Activated CD4-positive, alpha-beta T cell treated with anti-CD3 and anti-CD28 coated beads, Interleukin-2, amount 50 U/mL, for 48 hours (primary cell): ENCODE results near the gene HS6ST3.
"Not testable (repeated sequence)": the region's sequence is repeated elsewhere in the genome, so short reads cannot be mapped to it uniquely, and the experiment has no call there.

Source experiments
- DNase-seq, 2 experiments: peaks; one replicate each; pipeline ENCODE4 v3.0.0-alpha.2; 2020

The HS6ST3 gene

DNA sequence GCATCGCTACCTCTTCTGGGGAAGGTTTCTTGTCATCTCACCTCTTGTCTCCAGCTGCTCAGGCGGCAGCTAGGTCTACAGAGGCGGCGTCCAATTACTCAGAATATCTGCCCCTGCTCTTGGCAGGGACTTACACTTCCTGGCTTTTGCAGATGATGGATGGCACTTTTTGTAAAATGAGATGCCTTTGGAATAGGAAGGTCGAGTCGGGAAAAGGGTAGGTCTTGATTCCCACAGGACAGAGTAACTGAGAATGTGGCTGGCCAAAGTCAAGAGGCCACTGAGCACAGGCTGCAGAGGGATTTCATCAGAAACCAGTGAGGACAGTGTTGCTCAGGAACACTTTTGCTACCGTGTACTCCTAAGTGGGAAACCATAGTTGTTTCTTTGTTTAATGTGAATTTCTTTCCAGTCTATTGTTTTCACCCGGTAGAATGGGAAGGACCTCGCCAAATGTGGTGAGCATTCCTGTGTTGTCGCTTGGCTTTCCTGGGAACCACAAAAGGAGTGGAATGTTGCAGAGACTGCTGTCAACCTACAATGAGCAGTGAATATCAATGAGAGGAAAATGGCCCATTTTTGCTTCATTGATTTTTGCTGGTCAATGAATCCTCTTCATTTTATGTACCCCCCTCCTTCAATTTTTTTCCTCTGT is 383.7 kb downstream of the HS6ST3 start:
- no peak for DNase-seq

DNA sequence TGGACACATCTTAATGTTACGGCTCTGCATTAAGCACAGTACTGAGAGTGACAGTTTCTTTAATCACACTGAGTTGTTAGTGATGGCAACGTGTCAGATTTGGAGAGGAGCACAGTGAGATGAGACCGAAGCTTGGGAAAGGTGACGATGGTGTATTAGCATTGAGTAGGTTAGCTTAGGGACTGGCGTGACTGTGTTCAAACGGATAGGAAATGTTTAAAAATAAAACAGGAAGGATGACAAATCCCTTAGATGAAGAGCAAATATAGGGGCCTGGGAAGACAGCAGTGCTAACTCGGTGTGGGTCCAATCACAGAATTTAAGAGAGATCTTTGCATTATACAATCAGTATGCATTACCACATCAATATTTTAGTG is 384.3 kb downstream of the HS6ST3 start:
- DNase-seq: no peak

GRCh38 chr13:96475103-96475502 is 385.2 kb downstream of the HS6ST3 start:
- no peak for DNase-seq

- DNase-seq: no peak
These were observed 391.6 kb downstream of the HS6ST3 start for GRCh38 chr13:96481482-96481881.

- no peak for DNase-seq
These were observed 400.6 kb downstream of the HS6ST3 start for GRCh38 chr13:96490496-96490989.

GRCh38 chr13:96491103-96491502 is 401.2 kb downstream of the HS6ST3 start:
- no peak for DNase-seq

DNA sequence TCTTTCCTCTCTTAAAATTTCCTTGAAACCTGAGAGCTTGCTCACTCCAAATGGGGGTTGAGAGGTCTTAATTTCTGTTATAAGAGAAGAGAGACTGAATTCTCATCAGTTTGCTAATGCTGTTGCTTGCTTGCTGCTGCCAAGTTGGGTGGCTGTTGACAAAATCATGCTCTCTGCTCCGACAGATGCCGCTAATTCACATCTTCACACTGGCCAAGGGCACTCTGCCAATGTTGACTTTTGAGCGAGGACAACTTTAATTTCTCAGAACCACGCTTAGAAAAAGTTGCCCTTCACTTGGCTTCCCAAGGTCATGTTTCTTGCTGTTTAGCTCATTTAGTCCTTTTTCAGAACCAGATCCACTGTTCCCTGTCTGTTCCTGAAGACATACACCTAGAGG is 402.9 kb downstream of the HS6ST3 start:
- no peak for DNase-seq

DNA sequence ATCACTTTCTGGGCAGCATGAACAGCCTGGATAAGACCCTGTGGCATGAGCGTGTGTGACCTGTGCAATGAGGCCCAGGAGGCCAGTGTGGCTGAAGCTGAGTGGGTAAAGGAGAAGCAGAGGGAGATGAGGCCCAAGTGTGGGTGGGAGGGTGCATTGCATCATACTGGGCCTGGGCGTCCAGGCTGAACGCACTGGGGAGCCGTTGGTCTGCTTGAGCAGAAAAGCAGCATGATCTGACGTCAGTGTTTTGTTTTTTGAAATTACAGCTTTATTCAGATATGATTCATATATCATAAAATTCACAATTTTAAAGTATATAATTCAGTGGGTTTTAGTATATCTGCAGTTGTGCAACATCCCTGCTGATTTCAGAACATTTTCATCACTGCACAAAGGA is 409.7 kb downstream of the HS6ST3 start:
- DNase-seq: no peak

DNA sequence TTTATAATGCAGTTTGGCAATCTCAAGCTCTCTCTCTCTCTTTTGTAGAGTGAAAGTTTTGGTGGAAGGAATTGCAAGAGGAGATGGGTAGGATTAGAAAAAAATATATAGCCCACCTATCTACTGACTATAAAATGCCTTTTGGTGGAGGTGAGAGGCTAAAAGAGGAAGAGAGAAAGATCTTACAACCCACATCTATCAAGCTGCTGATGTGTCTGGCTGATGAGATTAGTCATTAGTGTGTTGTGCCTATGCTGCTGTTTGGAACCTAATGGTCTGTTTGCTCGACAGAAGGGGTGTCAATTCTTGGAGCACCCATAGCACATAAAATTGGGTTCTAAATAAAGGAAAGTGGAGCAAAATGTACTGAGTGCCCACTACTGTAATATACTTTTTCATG is 411.0 kb downstream of the HS6ST3 start:
- DNase-seq: no peak

DNA sequence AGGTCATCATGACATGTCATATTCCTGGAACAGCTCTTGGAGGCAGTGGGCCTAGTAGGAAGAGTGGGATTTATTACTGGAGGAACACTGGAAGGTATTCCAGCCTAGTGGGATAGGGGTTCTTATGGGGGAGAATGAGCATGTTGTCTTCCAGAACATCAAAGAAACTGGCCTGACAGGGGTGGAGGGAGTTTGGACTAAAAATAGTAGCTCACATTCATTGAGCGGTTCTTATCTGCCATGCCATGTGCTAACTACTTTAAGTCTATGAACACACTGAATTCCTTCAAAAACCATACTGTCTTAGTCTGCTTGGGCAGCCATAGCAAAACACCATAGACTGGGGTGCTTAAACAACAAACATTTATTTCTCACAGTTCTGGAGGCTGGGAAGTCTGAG is 413.6 kb downstream of the HS6ST3 start:
- no peak for DNase-seq

DNA sequence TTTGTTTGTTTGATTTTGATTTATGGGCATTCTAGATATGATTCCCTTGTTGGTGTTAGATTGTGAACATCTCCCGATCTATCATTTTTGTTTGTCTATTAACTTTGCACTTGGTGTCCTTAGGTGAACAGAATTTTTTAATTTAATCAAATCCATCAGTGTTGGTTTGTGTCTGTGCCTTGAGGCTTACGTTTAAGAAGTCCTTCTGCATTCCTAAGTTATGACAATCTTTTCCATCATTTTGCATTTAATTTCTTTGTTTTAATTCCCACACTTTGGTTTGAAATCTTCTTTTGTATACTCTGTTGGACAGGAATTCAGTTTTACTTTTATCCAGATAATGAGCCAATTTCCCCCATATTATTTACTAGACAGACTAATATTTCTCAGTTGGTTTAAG is 421.7 kb downstream of the HS6ST3 start:
- no peak for DNase-seq

- DNase-seq: no peak
These were observed 429.5 kb downstream of the HS6ST3 start for GRCh38 chr13:96519380-96519779.

DNA sequence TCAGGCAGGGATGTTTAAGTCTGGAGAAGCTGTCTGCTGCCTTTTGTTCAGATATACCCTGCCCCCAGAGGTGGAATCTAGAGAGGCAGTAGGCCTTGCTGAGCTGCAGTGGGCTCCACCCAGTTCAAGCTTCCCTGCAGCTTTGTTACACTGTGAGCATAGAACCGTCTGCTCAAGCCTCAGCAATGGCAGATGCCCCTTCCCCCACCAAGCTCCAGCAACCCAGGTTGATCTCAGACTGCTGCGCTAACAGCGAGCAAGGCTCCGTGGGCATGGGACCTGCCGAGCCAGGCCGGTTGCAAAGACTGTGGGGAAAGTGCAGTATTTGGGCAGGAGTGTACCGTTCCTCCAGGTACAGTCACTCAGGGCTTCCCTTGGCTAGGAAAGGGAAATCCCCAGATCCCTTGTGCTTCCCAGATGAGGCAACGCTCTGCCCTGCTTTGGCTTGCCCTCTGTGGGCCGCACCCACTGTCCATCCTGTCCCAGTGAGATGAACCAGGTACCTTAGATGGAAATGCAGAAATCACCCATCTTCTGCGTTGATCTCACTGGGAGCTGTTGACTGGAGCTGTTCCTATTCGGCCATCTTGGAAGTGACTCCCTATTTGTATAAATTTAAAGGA is 434.6 kb downstream of the HS6ST3 start:
- not testable (repeated sequence) for DNase-seq

- DNase-seq: no peak
These were observed 435.8 kb downstream of the HS6ST3 start for GRCh38 chr13:96525715-96526114.

GRCh38 chr13:96527497-96527896 is 437.6 kb downstream of the HS6ST3 start:
- DNase-seq: no peak

DNA sequence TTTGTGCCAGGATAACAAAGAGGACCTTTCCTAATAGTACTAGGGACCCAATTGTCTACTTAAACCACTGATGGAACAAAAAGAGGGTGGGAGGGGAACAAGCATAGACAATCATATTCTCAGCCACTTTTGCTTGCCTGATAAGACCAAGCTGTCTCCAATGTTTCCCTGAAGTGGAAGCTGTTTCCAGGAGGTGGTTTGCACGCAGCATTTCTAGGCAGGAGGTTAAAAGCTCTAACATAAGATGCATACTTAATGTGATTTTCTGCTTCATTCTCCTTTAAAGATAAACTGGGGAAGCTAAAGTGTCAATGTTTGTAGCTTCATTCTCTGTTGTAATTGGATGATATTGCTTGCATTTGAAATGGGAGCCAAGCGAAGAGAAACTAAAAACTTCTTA is 442.9 kb downstream of the HS6ST3 start:
- DNase-seq: no peak

GRCh38 chr13:96533408-96533807 is 443.5 kb downstream of the HS6ST3 start:
- no peak for DNase-seq

- no peak for DNase-seq
These were observed 449.9 kb downstream of the HS6ST3 start for GRCh38 chr13:96539791-96540190.

GRCh38 chr13:96540670-96541069 is 450.8 kb downstream of the HS6ST3 start:
- no peak for DNase-seq

DNA sequence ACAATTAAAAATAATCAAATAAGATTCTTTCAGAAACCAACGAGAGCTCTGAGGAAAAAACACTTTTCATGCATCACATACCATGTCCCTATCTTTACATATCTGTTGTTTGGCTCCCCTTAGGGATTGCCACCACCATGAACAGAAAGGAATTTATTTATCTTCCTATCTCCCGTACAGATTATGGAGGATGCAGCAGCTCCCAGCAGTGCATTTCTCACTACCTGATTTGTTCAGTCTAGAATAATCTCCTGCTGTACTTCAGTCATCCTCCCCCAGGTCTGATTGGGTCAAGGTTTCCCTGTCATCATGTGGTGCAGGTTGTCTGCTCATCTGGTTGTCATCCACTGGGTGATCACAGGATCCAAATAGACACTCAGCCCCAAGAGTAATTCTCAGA is 453.1 kb downstream of the HS6ST3 start:
- DNase-seq: no peak

DNA sequence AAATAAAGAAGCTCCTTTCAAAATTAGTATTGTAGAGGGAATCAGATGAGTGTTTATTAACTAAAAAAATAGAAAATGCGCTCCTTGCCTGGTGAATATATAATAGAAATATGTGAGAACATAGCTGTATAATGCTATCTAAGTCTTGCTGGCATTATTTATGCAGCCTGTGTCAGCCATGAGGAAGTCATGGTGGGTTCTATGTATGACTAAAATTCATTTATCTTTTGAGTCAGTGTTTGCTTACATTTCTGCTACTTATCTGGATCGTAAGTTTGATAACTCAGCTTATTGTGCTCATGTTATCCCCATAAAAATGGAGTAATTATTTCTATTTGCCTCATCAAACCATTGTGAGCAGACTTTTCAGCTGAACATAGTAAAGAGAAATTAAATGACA is 455.1 kb downstream of the HS6ST3 start:
- DNase-seq: no peak

DNA sequence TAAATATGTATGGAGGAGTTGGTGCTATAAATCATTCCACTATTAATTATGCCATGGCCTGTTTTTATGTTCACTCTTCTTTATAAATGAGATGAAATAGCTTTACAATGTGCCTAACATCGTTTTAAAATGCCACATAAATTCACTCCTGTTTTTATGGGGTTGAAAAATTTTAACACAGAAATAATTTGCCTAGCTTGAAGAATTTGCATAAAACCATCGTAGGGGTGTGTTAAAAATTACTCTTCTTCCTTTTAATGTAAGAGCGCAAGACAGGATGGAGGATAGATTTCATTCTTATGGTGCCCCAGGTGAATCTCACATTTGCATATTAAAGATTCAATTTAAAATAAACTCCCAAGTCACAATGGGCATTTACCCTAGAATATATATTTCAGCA is 456.6 kb downstream of the HS6ST3 start:
- DNase-seq: no peak

DNA sequence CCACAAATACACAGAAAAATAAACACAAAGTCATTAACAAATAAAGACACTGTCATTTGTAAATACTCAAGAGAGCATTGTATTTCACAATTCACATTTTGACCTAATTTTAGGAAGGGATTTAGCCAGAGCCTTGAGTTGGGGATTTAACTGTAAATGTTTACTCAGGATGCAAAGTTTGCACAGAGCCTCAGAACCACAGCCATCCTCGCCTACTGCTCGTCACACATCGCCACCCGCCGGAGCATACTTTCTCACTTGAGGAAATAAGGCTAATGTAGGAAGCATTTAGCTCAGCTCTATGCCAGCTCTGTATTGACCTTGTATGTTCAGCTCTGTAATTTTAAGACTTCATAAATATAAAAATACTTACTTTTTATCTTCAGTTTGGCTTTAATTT is 461.6 kb downstream of the HS6ST3 start:
- no peak for DNase-seq

GRCh38 chr13:96552559-96552958 is 462.7 kb downstream of the HS6ST3 start:
- no peak for DNase-seq

- DNase-seq: no peak
These were observed 463.9 kb downstream of the HS6ST3 start for GRCh38 chr13:96553796-96554195.
